Stomach smooth muscle (tissue), 2 donors: ENCODE results near the gene WDR36.

Experiments
- H3K27ac ChIP-seq: one replicate; pipeline ENCODE4 v1.7.0; 2013; ENCODE audit warnings: mild to moderate bottlenecking, low read length, inconsistent platforms
- H3K27me3 ChIP-seq, 2 donors: one replicate each; pipeline ENCODE4 v1.7.0; 2013; ENCODE audit warnings: low read length in 2 of 2; ENCODE audit not compliant: insufficient read depth in 2 of 2, control insufficient read depth in 1 of 2
- H3K36me3 ChIP-seq, 2 donors: one replicate each; pipeline ENCODE4 v1.7.0; 2013; ENCODE audit warnings: low read length in 2 of 2; ENCODE audit not compliant: control insufficient read depth in 2 of 2, insufficient read depth in 2 of 2
- H3K4me1 ChIP-seq: one replicate; pipeline ENCODE4 v1.7.0; 2013; ENCODE audit warnings: low read length; ENCODE audit not compliant: control insufficient read depth, insufficient read depth
- H3K4me3 ChIP-seq, 2 donors: one replicate each; pipeline ENCODE4 v1.7.0; 2013; ENCODE audit warnings: low read length in 2 of 2
- H3K9ac ChIP-seq, 2 donors: one replicate each; pipeline ENCODE4 v1.7.0; 2013; ENCODE audit warnings: low read length in 2 of 2, mild to moderate bottlenecking in 1 of 2
- H3K9me3 ChIP-seq, 2 donors: one replicate each; pipeline ENCODE4 v1.7.0; 2013; ENCODE audit warnings: low read length in 2 of 2; ENCODE audit not compliant: control insufficient read depth in 2 of 2
- donor health status: healthy.
- donor health status: Pancreatic carcinoma.

WDR36 gene

DNA sequence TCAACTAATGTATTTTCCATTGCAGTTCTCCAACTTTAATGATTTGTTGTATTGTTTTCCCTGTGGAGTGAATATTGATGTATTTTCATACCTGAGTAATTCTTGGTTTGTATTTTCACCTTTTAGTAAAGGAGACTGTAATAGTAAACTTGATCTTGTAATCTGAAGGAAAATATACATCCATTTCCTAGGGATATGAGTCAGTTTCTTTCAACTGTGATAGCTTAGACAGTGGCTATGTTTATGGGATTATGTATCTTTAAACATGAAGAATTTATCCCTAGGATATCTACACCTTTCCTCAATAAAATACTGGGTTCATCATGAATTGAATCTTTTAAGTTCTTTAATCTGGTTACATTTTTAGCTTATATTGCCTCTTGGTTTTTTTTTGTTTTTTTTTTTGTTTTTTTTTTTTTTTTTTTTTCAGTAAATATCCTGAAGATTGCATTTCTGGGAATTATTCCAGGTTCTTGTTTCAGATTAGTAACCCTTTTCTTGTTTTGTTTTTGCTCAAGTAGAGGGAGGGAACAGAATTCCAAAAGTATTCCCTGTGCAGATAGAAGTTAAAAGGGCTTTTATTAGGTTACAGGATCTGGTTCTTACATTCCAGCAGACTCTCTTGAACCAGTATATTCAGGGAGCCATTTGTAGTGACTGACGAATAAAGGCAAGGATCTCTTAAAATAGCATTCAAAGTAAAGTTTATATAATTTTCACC lies 7.1 kb downstream of the WDR36 start:
- peaks cover under 1% of the 10 kb centered on the region for H3K4me1 ChIP-seq
- no peaks in the 10 kb centered on the region for H3K27me3 ChIP-seq
- H3K4me3 ChIP-seq: no peak overlapping the region
- H3K9me3 ChIP-seq: no peaks in the 10 kb centered on the region
- H3K9ac ChIP-seq: no peak overlapping the region
- no peak overlapping the region for H3K27ac ChIP-seq
- H3K36me3 ChIP-seq: peaks cover 20 to 22% of the 10 kb centered on the region in 2 donors

DNA sequence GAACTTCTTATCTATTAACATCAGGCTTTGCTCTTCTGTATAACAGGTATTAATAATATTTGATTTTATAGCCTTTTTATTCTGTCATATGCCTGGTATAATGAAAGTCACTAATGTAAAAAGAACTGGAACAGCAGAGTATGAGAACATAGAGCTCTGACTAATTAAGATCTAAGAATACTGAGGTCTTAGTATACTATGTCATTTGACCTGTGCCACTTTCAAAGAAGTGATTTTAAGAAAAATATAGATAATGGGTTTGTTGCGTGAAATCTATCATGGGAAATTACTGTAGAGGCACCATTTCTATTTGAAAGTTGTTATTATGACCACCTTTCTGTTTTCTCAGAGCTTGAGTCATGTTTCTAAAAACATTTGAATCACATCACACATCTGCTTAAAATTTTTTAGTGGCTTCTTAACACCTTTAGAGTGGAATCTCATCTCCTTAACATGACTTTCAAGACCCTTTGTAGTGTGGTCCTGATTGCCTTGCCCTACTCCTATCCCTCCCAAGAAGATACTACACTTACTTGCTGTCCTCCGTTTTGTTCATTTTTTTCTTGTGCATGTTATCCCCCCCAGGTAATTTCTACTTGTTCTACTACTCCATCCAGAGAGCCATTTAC lies 14.3 kb downstream of the WDR36 start:
- Histone ChIP-seq H3K9ac (no peak overlapping the region), H3K4me3 (no peak overlapping the region), H3K27me3 (no peaks in the 10 kb centered on the region), H3K36me3 (peaks cover 22 to 42% of the 10 kb centered on the region in 2 donors), H3K9me3 (no peaks in the 10 kb centered on the region), H3K27ac (no peak overlapping the region), H3K4me1 (no peaks in the 10 kb centered on the region)

- Histone ChIP-seq H3K9ac (no peak overlapping the region), H3K4me1 (no peaks in the 10 kb centered on the region), H3K36me3 (peaks cover 22 to 47% of the 10 kb centered on the region in 2 donors), H3K27me3 (no peaks in the 10 kb centered on the region), H3K4me3 (no peak overlapping the region), H3K27ac (no peak overlapping the region), H3K9me3 (no peaks in the 10 kb centered on the region)
Observed at GRCh38 chr5:111107371-111107770, 15.2 kb downstream of the WDR36 start.

DNA sequence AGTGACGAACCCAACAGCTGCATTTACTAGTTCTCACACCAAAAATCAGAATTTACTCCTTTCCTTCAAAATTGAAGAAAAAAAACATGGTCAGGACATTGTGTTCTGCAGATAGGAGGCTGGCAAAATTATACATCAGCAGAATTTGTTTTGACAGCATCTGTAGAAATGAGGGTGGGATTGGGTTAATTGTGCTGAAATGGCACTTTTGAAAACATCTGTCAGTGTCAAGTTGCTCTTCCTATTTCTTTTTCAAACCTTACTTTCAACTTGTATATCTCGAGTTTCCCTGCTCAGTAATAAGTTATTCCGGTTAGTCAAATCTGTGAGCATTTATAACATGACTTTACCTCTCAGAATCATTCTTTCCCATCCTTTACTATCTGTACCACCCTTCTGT lies 19.8 kb downstream of the WDR36 start:
- H3K9me3 ChIP-seq: no peaks in the 10 kb centered on the region
- no peaks in the 10 kb centered on the region for H3K27me3 ChIP-seq
- no peak overlapping the region for H3K4me3 ChIP-seq
- no peak overlapping the region for H3K9ac ChIP-seq
- H3K4me1 ChIP-seq: no peaks in the 10 kb centered on the region
- peaks cover 3 to 26% of the 10 kb centered on the region in 2 donors for H3K36me3 ChIP-seq
- H3K27ac ChIP-seq: no peak overlapping the region

DNA sequence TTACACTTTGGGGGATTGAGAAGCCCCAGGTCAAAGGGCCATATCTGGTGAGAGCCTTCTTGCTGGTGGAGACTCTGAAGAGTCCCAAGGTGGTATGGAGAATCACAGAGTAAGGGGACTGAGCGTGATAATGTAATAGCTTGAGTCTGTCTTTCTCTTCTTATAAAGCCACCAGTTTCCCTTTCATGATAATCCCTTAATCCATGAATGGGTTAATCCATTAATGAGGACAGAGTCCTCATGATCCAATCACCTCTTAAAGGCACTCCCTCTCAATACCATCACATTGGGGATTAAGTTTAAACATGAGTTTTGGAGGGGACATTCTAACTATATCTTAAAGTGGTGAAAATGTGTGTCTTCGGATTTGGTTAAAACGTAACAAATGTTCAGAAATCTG lies 21.5 kb downstream of the WDR36 start:
- H3K27ac ChIP-seq: no peak overlapping the region
- H3K9ac ChIP-seq: no peak overlapping the region
- peaks cover 6 to 14% of the 10 kb centered on the region in 2 donors for H3K36me3 ChIP-seq
- no peaks in the 10 kb centered on the region for H3K9me3 ChIP-seq
- H3K27me3 ChIP-seq: no peaks in the 10 kb centered on the region
- no peaks in the 10 kb centered on the region for H3K4me1 ChIP-seq
- no peak overlapping the region for H3K4me3 ChIP-seq

DNA sequence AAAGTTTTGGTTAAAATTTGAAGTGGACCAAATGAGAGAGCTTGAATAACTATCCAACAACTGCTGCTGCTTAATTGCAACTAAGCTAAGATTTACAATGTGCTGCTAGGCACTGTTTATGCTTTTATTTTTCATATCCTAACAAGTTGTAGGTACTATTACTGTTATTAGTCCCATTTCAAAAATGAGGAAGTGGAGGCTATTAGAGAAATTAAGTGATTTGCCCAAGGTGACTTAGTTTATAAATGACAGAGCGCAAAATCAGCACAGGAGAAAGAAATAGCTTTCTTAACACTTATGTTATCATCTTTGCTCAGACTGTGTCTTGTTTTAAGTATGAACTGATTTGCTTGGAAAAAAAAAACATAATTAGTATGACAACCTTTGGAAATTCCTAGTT lies 23.1 kb downstream of the WDR36 start:
- no peak overlapping the region for H3K4me3 ChIP-seq
- no peaks in the 10 kb centered on the region for H3K27me3 ChIP-seq
- H3K9me3 ChIP-seq: no peaks in the 10 kb centered on the region
- H3K36me3 ChIP-seq: peaks cover 6 to 12% of the 10 kb centered on the region in 2 donors
- H3K27ac ChIP-seq: no peak overlapping the region
- H3K4me1 ChIP-seq: no peaks in the 10 kb centered on the region
- H3K9ac ChIP-seq: no peak overlapping the region

- Histone ChIP-seq H3K4me1 (no peaks in the 10 kb centered on the region), H3K36me3 (peaks cover 10 to 18% of the 10 kb centered on the region in 2 donors), H3K9ac (no peak overlapping the region)
Observed at GRCh38 chr5:111116550-111116949, 24.4 kb downstream of the WDR36 start.

DNA sequence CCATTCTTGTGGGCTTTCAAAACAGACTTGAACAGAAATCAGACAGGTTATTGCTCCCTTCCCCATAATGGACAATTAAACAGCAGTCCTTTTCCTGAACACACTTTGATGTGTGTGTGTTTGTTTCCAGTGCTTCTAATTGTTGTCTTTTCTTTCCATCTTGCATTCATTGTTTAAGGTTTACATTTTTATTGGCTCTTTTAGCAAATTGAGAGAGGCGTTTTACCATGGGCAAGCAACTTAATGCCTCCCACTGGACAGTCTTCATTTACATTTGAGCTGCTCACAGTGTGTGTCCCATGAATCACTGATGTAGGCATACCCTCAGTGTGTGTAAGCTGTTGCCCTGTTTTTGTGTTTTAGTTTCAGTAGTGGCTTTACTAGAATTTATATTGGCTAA lies 25.0 kb downstream of the WDR36 start:
- Histone ChIP-seq H3K9ac (no peak overlapping the region), H3K9me3 (no peaks in the 10 kb centered on the region), H3K4me3 (no peak overlapping the region), H3K36me3 (peaks cover 15 to 21% of the 10 kb centered on the region in 2 donors), H3K27ac (no peak overlapping the region), H3K27me3 (no peaks in the 10 kb centered on the region), H3K4me1 (no peaks in the 10 kb centered on the region)

More at GRCh38 chr5:111116550-111116949, 24.4 kb downstream of the WDR36 start:
- Histone ChIP-seq H3K4me3 (no peak overlapping the region), H3K9me3 (no peaks in the 10 kb centered on the region), H3K27ac (no peak overlapping the region), H3K27me3 (no peaks in the 10 kb centered on the region)

DNA sequence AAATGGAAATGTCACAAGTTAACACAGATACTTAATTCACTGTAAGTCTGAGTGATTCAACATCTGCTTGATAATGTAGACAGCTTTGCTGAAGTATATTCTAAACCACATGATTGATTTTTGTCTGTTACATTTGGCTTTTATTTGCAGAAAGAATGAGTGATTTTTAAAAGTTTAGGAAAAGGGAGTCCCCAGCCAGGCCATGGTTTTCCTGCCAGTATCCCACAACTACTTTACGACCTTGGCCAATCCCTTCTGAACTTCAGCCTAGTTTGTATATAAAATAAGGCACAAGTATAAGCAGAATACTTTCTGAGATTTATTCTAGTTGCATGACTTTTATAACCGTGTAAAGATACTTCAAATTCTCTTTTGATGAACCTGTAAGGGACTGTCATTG lies 27.1 kb downstream of the WDR36 start:
- Histone ChIP-seq H3K4me3 (no peak overlapping the region), H3K36me3 (peaks cover 20 to 29% of the 10 kb centered on the region in 2 donors), H3K9me3 (no peaks in the 10 kb centered on the region)

GRCh38 chr5:111119856-111120255 lies 27.7 kb downstream of the WDR36 start:
- H3K4me1 ChIP-seq: no peaks in the 10 kb centered on the region
- no peaks in the 10 kb centered on the region for H3K9me3 ChIP-seq
- H3K27me3 ChIP-seq: no peaks in the 10 kb centered on the region
- no peak overlapping the region for H3K4me3 ChIP-seq
- H3K27ac ChIP-seq: no peak overlapping the region
- H3K36me3 ChIP-seq: peaks cover 20 to 30% of the 10 kb centered on the region in 2 donors
- H3K9ac ChIP-seq: no peak overlapping the region

More for the DNA sequence above, 27.1 kb downstream of the WDR36 start:
- no peak overlapping the region for H3K27ac ChIP-seq
- H3K9ac ChIP-seq: no peak overlapping the region
- H3K27me3 ChIP-seq: no peaks in the 10 kb centered on the region
- no peaks in the 10 kb centered on the region for H3K4me1 ChIP-seq

DNA sequence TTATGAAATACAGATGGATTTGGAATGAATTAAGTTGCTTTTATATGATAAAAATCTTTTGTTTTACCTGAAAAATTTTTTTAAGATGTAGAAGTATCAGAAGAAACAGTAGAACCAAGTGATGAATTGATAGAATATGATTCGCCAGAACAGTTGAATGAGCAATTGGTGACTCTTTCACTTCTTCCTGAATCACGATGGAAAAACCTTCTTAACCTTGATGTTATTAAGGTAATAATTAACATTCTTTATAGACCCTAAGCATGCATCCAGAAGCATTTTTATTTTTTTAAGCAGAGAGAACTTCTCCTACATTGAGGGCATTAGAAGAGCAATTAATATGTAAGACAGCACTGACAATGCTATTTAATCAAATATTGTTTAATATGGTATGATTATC lies 28.8 kb downstream of the WDR36 start:
- Histone ChIP-seq H3K4me1 (no peaks in the 10 kb centered on the region), H3K27ac (no peak overlapping the region), H3K27me3 (no peaks in the 10 kb centered on the region), H3K9me3 (no peaks in the 10 kb centered on the region), H3K36me3 (peaks cover 24 to 33% of the 10 kb centered on the region in 2 donors), H3K9ac (no peak overlapping the region), H3K4me3 (no peak overlapping the region)
